Neural crest cell (in vitro differentiated cells): ENCODE results near the gene CA11. TPM values are rescaled to one million over a fixed set of nuclear protein-coding genes. Genes with fewer than 3 reads are reported as not detected.

Source experiments
- DNase-seq: peaks from one replicate; pipeline ENCODE4 v3.0.0; 2021; ENCODE audit warnings: low read depth, mixed read lengths, low spot score
- H3K27ac Mint-ChIP-seq: one replicate; pipeline ENCODE4 v1.8.0; 2021; ENCODE audit warnings: mild to moderate bottlenecking, mixed read lengths; ENCODE audit not compliant: unreplicated experiment
- H3K27me3 Mint-ChIP-seq: 2 replicates; pipeline ENCODE4 v1.8.0; 2021; ENCODE audit warnings: low read depth, mild to moderate bottlenecking, mixed read lengths
- H3K36me3 Mint-ChIP-seq: 2 replicates; pipeline ENCODE4 v1.8.0; 2021; ENCODE audit warnings: low read depth, mild to moderate bottlenecking, mixed read lengths
- H3K4me1 Mint-ChIP-seq: 2 replicates; pipeline ENCODE4 v1.8.0; 2021; ENCODE audit warnings: mixed read lengths
- H3K4me3 Mint-ChIP-seq: one replicate; pipeline ENCODE4 v1.8.0; 2021; ENCODE audit warnings: mild to moderate bottlenecking, mixed read lengths
- H3K9me3 Mint-ChIP-seq: 2 replicates; pipeline ENCODE4 v1.8.0; 2021; ENCODE audit warnings: mixed read lengths
- CTCF ChIP-seq: fragments of 200-600 bp; sonication (generic); conservative IDR thresholded peaks from 2 replicates; pipeline ENCODE4 v1.5.0; 2021; ENCODE audit warnings: antibody characterized with exemption, mild to moderate bottlenecking
- total RNA-seq: library from RNA; stranded (reverse); gene quantifications from 2 replicates; pipeline ENCODE4 v1.2.1, GENCODE V29; 2021

The CA11 gene
- total RNA-seq, 1 donor from 2014 or later, result 11.4 TPM

- H3K36me3 Mint-ChIP-seq, result no peaks in the 10 kb centered on the region
- DNase-seq, result no peak
- peaks cover 6% of the 10 kb centered on the region for H3K4me1 Mint-ChIP-seq
- H3K27me3 Mint-ChIP-seq, result no peaks in the 10 kb centered on the region
- H3K4me3 Mint-ChIP-seq, result no peak overlapping the region
- no peak overlapping the region for H3K27ac Mint-ChIP-seq
- H3K9me3 Mint-ChIP-seq, result peaks cover 7% of the 10 kb centered on the region
- no peak for TF ChIP-seq CTCF
Measured at GRCh38 chr19:48668332-48668731, 22.3 kb upstream of the CA11 start.

GRCh38 chr19:48665786-48666185, 19.8 kb upstream of the CA11 start:
- Mint-ChIP-seq H3K4me3 (no peak overlapping the region), H3K9me3 (peaks cover 10% of the 10 kb centered on the region), H3K27ac (no peak overlapping the region), H3K4me1 (no peaks in the 10 kb centered on the region), H3K36me3 (no peaks in the 10 kb centered on the region), H3K27me3 (no peaks in the 10 kb centered on the region)
- no peak for DNase-seq
- no peak for TF ChIP-seq CTCF

GRCh38 chr19:48664476-48664875, 18.5 kb upstream of the CA11 start:
- no peaks in the 10 kb centered on the region for H3K27me3 Mint-ChIP-seq
- no peak for DNase-seq
- H3K4me1 Mint-ChIP-seq, result no peaks in the 10 kb centered on the region
- no peak for TF ChIP-seq CTCF
- peaks cover 6% of the 10 kb centered on the region for H3K9me3 Mint-ChIP-seq
- no peak overlapping the region for H3K27ac Mint-ChIP-seq
- H3K4me3 Mint-ChIP-seq, result no peak overlapping the region
- no peaks in the 10 kb centered on the region for H3K36me3 Mint-ChIP-seq

GRCh38 chr19:48663667-48664066, 17.7 kb upstream of the CA11 start:
- Mint-ChIP-seq H3K4me1 (no peaks in the 10 kb centered on the region), H3K27me3 (no peaks in the 10 kb centered on the region), H3K9me3 (peaks cover 4% of the 10 kb centered on the region), H3K27ac (no peak overlapping the region), H3K36me3 (no peaks in the 10 kb centered on the region), H3K4me3 (no peak overlapping the region)
- DNase-seq, result no peak
- TF ChIP-seq CTCF, result no peak

GRCh38 chr19:48661711-48662090, 15.7 kb upstream of the CA11 start:
- Mint-ChIP-seq H3K4me1 (peaks cover 4% of the 10 kb centered on the region), H3K27ac (no peak overlapping the region), H3K36me3 (no peaks in the 10 kb centered on the region), H3K27me3 (no peaks in the 10 kb centered on the region), H3K4me3 (no peak overlapping the region), H3K9me3 (peaks cover 4% of the 10 kb centered on the region)
- DNase-seq, result no peak
- TF ChIP-seq CTCF, result no peak
